Right renal pelvis (tissue), 4 donors: ENCODE measurements around the gene KMT2A. TPM values are rescaled to one million over a fixed set of nuclear protein-coding genes. Genes with fewer than 3 reads are reported as not detected.
"Not testable (repeated sequence)": the region's sequence is repeated elsewhere in the genome, so short reads cannot be mapped to it uniquely, and the experiment has no call there.

Experiments
- DNase-seq, 4 donors: peaks; one replicate each; pipeline ENCODE4 v3.0.0-alpha.2; 2013; ENCODE audit warnings: low read depth in 4 of 4, low spot score in 3 of 4, missing footprints in 1 of 4
- polyA plus RNA-seq, 4 donors: library from polyadenylated mRNA; unstranded; fragments of 120-200 nt; gene quantifications; one replicate each; pipeline ENCODE4 v1.2.1, GENCODE V29; 2013; ENCODE audit not compliant: insufficient read length in 4 of 4

KMT2A gene
- polyA plus RNA-seq, 4 donors = 34.4 to 41.7 (median 40.2) TPM

DNA sequence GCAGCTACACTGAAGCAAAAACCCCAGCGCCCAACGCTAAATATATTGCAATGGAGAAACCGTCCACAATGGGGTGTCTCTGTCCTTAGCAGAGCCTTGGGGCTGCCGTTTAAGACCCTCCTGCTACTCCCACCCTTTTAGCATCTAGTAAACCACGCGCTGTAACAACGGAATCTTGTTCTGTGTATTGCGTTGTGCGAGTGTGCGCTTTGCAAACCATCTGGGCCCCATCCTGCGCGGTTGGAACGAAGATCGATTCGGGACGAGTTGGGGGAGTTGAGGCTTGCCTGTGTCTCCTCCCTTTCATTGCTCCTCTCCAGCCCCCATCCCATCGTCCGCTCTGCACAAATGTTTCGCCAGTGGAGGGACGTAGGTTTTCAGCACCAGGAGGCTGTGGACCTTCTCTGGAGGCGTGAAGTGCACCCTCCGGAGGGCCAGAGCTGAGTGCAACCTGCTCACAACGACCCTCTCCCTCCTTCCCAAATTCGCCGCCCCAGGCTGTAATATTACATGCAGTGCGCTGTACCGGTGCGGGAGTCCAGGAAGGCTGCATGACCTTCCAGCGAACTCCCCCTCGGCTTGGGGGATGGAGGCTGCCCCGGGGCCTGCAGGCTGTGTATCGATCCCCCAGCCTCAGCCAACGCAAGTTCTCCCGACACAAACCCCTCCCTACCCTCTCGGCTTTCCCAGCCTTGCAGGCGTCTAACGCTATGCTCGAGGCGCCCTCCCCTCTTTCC is 1.6 kb upstream of the KMT2A start:
- DNase-seq = peak in 2 of 4 donors; percentile 30 to 35

GRCh38 chr11:118435290-118435892 is 901 bp upstream of the KMT2A start:
- peak in 2 of 4 donors; percentile 36 to 57 for DNase-seq

DNA sequence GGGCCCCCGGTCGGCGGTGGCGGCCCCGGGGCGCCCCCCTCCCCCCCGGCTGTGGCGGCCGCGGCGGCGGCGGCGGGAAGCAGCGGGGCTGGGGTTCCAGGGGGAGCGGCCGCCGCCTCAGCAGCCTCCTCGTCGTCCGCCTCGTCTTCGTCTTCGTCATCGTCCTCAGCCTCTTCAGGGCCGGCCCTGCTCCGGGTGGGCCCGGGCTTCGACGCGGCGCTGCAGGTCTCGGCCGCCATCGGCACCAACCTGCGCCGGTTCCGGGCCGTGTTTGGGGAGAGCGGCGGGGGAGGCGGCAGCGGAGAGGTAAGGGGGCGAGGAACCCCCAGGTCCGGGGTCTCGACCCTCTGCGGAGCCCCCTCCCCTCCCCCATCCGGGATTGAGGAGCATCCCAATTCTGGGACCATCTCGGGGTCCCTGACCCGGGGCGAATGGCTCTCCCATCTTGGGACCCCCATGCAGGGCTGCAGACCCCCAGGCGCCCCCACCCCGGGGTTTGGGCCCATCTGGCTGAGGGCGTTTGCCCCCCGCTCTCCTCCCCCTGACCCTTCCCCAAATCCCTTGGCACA is 431 bp downstream of the KMT2A start:
- peak in 1 of 4 donors; percentile 18 for DNase-seq

DNA sequence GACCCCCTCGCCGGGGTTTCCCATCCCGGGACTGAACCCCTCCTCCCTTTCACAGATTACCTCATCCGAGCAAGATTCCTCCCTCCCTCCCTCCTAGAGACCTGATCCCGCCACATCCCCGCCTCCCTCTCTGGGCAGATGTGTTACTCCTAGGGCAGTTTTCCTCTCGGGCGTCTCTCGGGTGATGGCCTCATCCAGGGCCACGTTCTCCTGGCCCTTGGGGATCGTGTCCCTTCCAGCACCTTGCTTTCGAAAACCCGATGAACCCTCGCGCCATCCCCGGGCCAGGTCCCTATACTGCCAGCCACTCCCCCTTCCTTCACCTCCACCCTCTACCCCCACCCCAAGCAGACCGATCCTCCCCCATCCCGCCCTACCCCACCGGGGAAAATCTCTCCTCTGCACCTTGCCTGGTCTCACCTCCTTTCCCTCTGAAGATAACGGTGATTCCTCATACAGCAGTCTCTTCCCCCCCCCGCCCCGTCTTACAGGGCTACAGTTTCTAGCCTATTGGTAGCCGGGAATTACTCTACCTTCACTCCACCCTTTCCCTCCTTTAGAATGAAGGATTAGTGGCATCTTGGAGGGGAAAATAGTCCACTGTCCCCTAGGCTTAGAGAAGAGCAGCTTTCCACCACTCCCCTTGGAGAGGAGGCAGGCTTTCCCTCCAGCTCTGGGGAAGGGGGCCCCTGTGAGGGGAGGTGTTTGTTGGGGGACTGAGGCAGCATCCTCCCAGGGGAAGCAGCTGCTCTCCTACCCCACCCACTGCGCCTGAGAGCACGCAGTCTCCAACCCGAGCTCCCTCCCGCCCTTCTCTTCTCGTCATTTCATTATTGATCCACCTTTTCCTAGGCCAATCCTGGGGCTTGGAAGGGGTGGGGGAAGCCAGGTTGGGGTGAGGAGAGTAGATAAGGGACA is 1.2 kb downstream of the KMT2A start:
- peak in 2 of 4 donors; percentile 21 to 39 for DNase-seq

DNA sequence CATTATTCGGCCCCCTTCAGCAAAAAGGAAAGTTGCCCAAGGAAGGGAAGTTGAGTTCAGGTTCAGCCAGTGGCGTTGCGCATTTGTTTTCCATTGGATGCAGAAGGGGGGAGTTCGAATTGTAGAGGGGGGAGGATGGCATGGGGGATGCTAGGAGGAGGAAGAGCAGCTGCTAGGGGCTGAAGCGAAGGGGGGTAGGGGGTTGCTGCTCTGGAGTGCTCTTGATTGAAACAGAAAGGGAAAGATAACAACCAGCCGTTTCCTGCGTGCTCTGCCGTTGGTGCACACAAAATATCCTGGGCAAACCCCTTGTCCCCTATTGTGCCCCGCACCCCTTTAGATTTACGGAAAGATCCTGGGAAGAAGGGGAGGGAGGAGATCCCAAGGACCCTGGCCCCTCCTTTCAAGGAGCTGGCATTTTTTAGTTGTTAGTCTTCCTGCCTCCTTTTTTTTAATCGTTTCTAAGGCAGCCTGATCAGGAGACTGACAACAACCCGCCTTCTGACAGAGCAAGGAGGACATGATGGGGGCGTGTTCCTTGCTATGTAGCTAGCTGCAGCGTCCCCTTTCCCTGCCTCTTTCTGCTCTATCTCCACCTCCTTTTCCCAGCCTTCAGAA is 2.1 kb downstream of the KMT2A start:
- peak in 2 of 4 donors; percentile 47 to 67 for DNase-seq

DNA sequence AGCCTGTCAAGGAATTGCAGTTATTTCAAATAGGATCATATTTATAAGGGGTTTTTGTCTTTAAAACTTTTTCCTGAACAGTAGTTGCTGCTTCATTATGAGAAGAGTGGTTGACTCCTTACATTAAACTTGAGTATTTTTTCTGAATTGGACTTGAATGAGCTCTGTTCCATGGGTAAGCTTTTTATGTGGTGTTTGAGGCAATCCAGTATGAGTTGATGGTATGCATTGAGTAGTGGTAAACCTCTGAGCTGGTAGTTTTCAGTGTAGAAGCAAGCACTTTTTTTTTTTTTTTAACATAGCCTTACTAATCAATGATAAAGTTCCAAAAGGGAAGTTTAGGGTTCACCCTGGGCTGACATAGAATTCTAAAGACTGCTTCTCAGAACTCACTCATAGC is 3.4 kb downstream of the KMT2A start:
- no peak for DNase-seq

DNA sequence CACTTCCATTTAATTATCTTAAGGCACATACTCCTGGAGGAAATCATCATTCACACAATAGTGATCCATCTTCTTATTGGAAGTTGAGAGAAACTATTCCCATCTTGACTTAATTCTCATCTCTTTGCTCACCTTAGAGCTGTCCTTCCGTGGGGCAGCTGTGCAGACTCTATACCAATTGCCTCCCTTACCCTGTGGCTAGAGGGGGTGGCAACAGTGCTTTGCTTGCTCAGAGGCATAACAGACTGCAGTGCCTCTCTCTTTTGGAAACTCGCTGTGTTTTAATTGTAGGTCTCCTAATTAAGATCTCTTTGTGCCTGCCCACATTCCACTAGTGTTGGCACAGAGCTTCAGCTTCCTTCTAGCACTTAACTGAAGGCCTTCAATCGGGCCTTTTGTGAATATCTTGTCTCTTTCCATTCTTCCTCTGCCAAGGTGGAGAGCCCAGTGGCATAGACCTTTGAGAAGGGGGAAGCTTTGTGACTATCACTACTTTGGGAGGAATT is 5.5 kb downstream of the KMT2A start:
- DNase-seq = no peak

- no peak for DNase-seq
Measured at GRCh38 chr11:118442301-118442700, 6.0 kb downstream of the KMT2A start.

DNA sequence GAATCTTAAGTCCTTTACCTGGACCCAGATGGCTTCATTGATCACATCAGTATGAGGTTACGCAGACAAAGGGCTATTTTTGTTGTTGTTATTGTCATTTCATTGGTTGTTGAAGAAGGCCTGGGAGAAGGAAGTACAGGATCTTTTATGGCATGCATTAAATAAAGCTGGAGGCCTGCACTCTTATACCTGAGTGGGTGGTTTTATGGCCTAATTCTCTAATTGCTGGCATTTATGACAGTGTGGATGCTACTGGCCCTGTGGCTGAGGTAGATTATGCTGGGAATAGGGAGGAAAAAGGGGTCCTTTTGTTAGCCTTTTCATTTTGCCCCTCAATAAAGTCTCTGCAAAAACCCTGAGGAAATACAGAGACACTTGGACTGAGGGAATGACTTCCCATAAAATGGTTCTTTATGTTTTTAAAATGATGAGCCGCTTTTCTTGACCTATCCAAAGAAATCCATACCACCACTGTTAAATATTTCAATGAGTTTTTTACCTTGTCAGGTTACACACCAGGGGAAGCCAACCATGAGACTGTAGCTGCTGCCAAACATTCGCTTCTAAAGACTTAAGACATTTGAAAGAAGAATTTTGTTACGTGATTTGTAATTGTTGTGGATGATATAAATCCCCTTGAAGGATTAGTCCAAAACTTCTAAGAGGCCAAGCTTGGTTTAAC is 6.8 kb downstream of the KMT2A start:
- DNase-seq = no peak

DNA sequence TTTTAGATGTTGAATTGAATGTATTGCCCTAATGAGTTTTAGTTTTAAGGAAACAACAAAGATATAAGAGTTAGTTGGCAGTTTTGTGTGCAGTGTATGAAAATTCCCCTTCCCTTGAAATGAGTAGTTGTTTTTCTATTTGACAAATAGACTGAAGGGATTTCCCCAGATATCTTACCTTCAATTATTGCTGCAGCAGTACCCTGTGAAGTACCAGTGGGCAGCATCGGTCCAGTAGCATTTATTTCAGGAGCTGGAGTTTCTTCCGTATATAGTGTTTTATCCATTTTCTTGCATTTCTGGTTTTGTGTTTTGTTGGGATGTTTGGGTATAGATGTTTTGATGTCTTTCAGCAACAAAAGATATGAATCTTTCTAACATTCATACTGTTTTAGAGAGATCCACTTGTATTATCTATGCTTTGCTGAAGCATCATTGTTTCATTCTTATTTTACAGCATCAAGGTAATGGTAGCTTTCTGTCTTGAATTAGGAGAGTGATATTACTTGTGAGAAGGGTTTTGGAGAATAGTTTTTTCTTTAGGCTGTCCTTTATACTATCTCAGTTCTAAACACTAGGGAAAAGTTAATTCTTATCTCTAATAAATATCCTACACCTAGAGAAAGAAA is 7.4 kb downstream of the KMT2A start:
- DNase-seq = no peak

- DNase-seq = no peak
Measured at GRCh38 chr11:118447423-118447822, 11.1 kb downstream of the KMT2A start.

DNA sequence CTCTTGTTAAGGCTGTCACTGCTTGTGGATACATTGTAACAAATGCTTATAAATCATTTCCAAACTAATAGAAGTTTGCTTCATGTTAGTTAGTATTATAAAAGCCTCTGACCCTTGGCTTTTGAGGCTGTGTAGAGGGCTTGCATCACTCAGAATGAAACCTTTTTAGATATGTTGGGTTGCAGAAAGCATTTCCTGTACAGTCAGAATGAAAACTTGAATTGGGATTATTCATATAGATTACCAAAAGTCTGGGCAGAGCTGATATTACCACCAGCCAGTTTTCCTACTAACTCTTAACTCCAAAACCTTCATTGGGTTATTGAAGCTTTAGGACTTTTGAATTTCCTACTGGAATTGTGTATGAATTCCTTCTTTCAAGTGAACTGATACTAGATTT is 12.0 kb downstream of the KMT2A start:
- no peak for DNase-seq

DNA sequence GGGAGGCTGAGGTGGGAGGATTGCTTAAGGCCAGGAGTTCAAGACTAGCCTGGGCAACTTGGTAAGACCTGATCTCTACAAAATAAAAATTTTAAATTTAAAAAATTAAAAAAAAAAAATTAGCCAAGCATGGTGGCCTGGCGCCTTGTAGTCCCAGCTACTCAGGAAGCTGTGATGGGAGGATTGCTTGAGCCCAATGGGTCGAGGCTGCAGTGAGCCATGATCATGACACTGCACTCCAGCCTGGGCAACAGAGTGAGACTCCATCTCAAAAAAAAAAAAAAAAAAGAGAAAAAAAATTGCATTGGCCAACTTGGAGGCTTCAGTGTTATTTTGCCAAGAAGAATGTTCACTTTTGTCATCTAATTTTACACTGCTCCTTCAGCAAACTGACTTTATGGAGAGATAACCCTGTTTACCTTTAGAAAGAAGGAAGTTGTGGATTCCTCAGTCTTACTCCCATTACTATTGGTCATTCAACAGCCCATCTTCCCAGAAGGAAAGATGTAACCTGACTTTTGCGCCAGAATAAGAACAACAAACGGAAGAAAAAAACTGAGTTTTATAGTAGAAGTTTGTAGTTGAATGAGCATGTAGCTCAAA is 13.1 kb downstream of the KMT2A start:
- DNase-seq = no peak

- DNase-seq = no peak
Measured at GRCh38 chr11:118450451-118450850, 14.2 kb downstream of the KMT2A start.

DNA sequence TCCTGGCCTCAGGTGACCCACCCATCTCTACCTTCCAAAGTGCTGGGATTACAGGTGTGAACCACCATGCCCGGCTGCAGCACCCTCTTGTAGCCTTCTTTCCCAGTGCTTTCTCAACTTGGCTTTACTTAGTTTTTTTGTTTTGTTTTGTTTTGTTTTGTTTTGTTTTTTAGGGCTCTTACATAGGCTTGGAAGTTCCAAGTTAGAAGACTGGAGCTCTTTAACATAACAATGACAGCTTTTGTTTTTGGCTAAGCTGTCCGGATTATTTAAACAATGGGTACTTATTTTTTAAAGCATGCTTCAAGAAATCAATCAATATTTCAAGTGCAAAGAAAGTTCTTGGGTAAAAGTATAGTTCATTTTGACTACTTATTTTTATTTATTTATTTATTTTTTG is 25.9 kb downstream of the KMT2A start:
- no peak for DNase-seq

DNA sequence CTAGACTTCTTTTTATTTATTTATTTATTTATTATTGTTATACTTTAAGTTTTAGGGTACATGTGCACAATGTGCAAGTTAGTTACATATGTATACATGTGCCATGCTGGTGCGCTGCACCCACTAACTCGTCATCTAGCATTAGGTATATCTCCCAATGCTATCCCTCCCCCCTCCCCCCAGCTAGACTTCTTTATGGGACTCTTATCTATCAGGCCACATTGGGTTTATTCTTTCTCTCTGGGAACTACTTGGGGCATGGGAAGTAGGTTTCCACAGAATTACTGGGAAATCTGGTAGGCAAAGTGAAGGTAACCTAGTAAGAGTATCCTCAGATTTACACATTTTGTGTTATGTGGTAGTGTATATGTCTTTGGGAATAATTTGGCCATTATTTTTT is 32.7 kb downstream of the KMT2A start:
- not testable (repeated sequence) for DNase-seq

- no peak for DNase-seq
Measured at GRCh38 chr11:118471030-118471429, 34.7 kb downstream of the KMT2A start.

- DNase-seq = no peak
Measured at GRCh38 chr11:118473537-118473936, 37.2 kb downstream of the KMT2A start.

GRCh38 chr11:118476676-118477075 is 40.4 kb downstream of the KMT2A start:
- DNase-seq = no peak
